ENCODE measurements around the gene IFNE. TPM values are rescaled to one million over a fixed set of nuclear protein-coding genes. Genes with fewer than 3 reads are reported as not detected.
"Not testable (repeated sequence)": the region's sequence is repeated elsewhere in the genome, so short reads cannot be mapped to it uniquely, and the experiment has no call there.

Gene IFNE
- polyA plus RNA-seq, 2 of the 4 experiments (the other 2 are of a cell fraction) = 2.5 to 3.1 TPM

DNA sequence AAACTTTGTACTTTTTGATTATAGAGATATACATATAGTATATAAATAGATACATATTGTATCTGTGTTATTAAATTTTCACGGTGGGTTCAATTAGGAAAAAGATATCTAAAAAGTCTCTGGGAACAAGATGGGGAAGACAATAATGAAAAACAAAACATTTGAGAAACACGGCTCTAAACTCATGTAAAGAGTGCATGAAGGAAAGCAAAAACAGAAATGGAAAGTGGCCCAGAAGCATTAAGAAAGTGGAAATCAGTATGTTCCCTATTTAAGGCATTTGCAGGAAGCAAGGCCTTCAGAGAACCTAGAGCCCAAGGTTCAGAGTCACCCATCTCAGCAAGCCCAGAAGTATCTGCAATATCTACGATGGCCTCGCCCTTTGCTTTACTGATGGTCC is 42.0 kb downstream of the IFNE start, which contains the start of gene IFNA1:
Gene IFNA1, plus strand, starts transcription at position 301 of the 400 bp plus-strand sequence. Its CDS starts 69 bp downstream, at position 370.
- Histone ChIP-seq H3K4me2 (no peak within 1 kb of the TSS), H3K4me3 (no peak within 1 kb of the TSS), H3K27ac (no peak within 1 kb of the TSS), H3K4me1 (no peaks in the 10 kb centered on the region), H3K9me3 (no peaks in the 10 kb centered on the region)
- POLR2A ChIA-PET = no interaction called here
- WGBS (ENCODE audit: missing lambda C conversion rate) = 81% methylated on average over 4 of the region's 4 CpGs
- no peak for ATAC-seq
- DNase-seq (ENCODE audit: low read depth in 1 of 2, low spot score in 1 of 2) = no peak
- no peak for FAIRE-seq
- TF ChIP-seq CHD4 (IDR thresholded peaks at IDR 0.05; ENCODE audit: borderline replicate concordance) (no peak), MYC (IDR thresholded peaks at IDR 0.05; ENCODE audit: borderline replicate concordance, low read length) (no peak), POLR2A (IDR thresholded peaks at IDR 0.05; ENCODE audit: low read length) (no peak), CBX2 (IDR thresholded peaks at IDR 0.05; ENCODE audit: borderline replicate concordance, low read depth) (no peak), KDM5A (IDR thresholded peaks at IDR 0.05) (no peak), HEYL (CRISPR knock-in tag; IDR thresholded peaks at IDR 0.05) (no peak), ZSCAN20 (CRISPR knock-in tag; IDR thresholded peaks at IDR 0.05) (no peak), NPAS2 (CRISPR knock-in tag; IDR thresholded peaks at IDR 0.05; ENCODE audit: borderline replicate concordance) (no peak), KDM1A (IDR thresholded peaks at IDR 0.05; ENCODE audit: low read depth) (no peak), RFX5 (IDR thresholded peaks at IDR 0.05) (no peak), NFE2L2 (conservative IDR thresholded peaks at IDR 0.05; ENCODE audit: low read length) (no peak), TP53 (CRISPR knock-in tag; IDR thresholded peaks at IDR 0.05) (no peak), HOXB13 (CRISPR knock-in tag; IDR thresholded peaks at IDR 0.05; ENCODE audit: low read depth) (no peak), EP300 (IDR thresholded peaks at IDR 0.05) (no peak), ZNF302 (CRISPR knock-in tag; IDR thresholded peaks at IDR 0.05) (no peak), SREBF2 (IDR thresholded peaks at IDR 0.05) (no peak), ZC3H11A (IDR thresholded peaks at IDR 0.05) (no peak)
- TF ChIP-seq, protein P1, sequence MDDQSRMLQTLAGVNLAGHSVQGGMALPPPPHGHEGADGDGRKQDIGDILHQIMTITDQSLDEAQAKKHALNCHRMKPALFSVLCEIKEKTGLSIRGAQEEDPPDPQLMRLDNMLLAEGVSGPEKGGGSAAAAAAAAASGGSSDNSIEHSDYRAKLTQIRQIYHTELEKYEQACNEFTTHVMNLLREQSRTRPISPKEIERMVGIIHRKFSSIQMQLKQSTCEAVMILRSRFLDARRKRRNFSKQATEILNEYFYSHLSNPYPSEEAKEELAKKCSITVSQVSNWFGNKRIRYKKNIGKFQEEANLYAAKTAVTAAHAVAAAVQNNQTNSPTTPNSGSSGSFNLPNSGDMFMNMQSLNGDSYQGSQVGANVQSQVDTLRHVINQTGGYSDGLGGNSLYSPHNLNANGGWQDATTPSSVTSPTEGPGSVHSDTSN (IDR thresholded peaks at IDR 0.05) = no peak
- TF ChIP-seq, protein P2, sequence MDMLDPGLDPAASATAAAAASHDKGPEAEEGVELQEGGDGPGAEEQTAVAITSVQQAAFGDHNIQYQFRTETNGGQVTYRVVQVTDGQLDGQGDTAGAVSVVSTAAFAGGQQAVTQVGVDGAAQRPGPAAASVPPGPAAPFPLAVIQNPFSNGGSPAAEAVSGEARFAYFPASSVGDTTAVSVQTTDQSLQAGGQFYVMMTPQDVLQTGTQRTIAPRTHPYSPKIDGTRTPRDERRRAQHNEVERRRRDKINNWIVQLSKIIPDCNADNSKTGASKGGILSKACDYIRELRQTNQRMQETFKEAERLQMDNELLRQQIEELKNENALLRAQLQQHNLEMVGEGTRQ (IDR thresholded peaks at IDR 0.05) = no peak
- CTCF ChIA-PET = interaction anchor here (1.0 to 1.9 kb wide), 2 partner anchors 44 to 114 kb away, joined by 3 to 7 read pairs; no protein-coding TSS in a partner anchor

DNA sequence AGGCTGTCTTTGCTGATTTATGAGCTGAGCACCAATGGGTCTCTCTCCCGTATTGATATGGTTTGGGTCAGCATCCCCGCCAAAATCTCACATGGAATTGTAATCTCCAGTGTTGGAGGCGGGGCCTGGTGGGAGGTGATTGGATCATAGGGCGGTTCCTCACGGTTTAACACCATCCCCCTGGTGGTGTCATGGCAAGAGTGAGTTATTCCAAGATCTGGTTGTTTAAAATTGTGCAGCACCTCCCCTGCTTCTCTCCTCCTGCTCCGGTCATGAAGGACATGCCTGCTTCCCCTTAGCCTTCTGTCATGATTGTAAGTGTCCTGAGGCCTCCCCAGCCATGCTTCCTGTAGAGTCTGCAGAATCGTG is 47.1 kb downstream of the IFNE start:
- FAIRE-seq; H3K9me3 ChIP-seq; H3K4me2 ChIP-seq; H3K4me1 ChIP-seq; H3K27ac ChIP-seq; DNase-seq (ENCODE audit: low read depth in 1 of 2, low spot score in 1 of 2); H3K4me3 ChIP-seq: not testable (repeated sequence)
- CTCF ChIA-PET = interaction anchor here (0.6 to 2.3 kb wide), 39 partner anchors 9 to 809 kb away, joined by 3 to 27 read pairs (median 4); no protein-coding TSS in a partner anchor
- ATAC-seq = peak; percentile 72 to 79; a peak in 3 of 6 replicates
- WGBS (ENCODE audit: missing lambda C conversion rate) = 49% methylated on average over 7 of the region's 7 CpGs
- POLR2A ChIA-PET = interaction anchor here (1.1 to 1.3 kb wide), 2 partner anchors 12 to 99 kb away, joined by 4 read pairs; no protein-coding TSS in a partner anchor

DNA sequence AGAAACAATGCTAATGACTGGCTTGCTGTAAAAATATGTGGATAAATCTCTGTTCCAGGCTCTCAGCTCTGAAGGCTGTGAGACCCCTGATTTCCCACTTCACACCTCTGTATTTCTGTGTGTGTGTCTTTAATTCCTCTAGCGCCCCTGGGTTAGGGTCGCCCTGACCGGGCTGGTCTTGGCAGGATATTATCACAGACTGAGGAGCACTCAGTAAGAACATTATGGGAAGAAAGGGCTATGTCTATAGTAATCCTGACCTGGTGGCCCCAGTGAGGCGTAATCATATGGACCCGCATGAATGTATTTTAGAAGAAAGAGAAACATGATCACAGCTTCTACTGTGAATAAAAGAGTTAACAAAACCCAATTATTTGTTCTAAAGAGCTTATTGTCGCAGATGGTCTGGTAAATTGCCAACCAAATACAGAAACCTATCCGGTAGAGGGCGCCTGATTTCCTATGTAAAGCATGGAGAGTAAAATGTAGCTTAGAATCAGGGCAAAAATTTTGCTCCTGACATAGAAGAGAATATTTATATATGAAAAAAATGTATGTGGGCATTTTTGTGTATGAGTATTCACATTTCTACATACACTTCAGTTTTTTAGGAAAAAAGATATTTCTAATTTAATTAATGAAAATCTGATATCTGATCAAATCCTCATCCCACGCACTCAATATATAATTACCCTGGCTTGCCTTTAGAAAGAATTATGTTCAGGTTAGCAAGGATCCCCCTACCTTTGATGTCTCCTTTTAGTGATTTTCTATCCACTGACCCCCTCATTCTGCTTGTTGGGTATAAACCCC is 47.7 kb downstream of the IFNE start:
- POLR2A ChIA-PET = interaction anchor here (1.1 to 1.3 kb wide), 2 partner anchors 13 to 99 kb away, joined by 4 read pairs; no protein-coding TSS in a partner anchor
- 15% methylated on average over 9 of the region's 9 CpGs for WGBS (ENCODE audit: missing lambda C conversion rate)
- CTCF ChIA-PET = interaction anchor here (0.6 to 2.3 kb wide), 44 partner anchors 9 to 810 kb away, joined by 3 to 27 read pairs (median 4); partner anchors contain the start of gene MTAP
- H3K9me3 ChIP-seq = no peaks in the 10 kb centered on the region
- TF ChIP-seq SMC3 (IDR thresholded peaks at IDR 0.05) (peak; percentile 79), RAD21 (conservative IDR thresholded peaks at IDR 0.05 in 1 of 2, IDR thresholded peaks at IDR 0.05 in 1 of 2) (peak; percentile 70 to 74), HOXB5 (CRISPR knock-in tag; IDR thresholded peaks at IDR 0.05) (no peak), RFX5 (IDR thresholded peaks at IDR 0.05) (no peak)
- TF ChIP-seq, protein P3, sequence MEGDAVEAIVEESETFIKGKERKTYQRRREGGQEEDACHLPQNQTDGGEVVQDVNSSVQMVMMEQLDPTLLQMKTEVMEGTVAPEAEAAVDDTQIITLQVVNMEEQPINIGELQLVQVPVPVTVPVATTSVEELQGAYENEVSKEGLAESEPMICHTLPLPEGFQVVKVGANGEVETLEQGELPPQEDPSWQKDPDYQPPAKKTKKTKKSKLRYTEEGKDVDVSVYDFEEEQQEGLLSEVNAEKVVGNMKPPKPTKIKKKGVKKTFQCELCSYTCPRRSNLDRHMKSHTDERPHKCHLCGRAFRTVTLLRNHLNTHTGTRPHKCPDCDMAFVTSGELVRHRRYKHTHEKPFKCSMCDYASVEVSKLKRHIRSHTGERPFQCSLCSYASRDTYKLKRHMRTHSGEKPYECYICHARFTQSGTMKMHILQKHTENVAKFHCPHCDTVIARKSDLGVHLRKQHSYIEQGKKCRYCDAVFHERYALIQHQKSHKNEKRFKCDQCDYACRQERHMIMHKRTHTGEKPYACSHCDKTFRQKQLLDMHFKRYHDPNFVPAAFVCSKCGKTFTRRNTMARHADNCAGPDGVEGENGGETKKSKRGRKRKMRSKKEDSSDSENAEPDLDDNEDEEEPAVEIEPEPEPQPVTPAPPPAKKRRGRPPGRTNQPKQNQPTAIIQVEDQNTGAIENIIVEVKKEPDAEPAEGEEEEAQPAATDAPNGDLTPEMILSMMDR (IDR thresholded peaks at IDR 0.05) = peak; percentile 86
- DNase-seq (ENCODE audit: low read depth in 1 of 2, low spot score in 1 of 2) (peak; percentile 28 to 77), ATAC-seq (peak; percentile 65 to 84; a peak in 4 of 6 replicates), FAIRE-seq (no peak)
- H3K4me1 ChIP-seq = no peaks in the 10 kb centered on the region
- no peak overlapping the region for H3K4me3 ChIP-seq
- no peak overlapping the region for H3K27ac ChIP-seq
- H3K4me2 ChIP-seq = peak overlapping the region; percentile 5; the same call in 1 of the 3 replicates
